ENCODE measurements around the gene DYRK3. TPM values are rescaled to one million over a fixed set of nuclear protein-coding genes. Genes with fewer than 3 reads are reported as not detected.
A peak's percentile ranks its signal among the peaks of the same experiment; 100 is the strongest.

DYRK3 gene
- total and polyA plus RNA-seq, 9 of the 15 experiments (the other 6 are each of a cell fraction or from before 2014, with no cell fraction given), result 4.5 to 33.7 (median 25.7) TPM

- no peak for TF ChIP-seq CC2D1A (IDR thresholded peaks at IDR 0.05)
- TF ChIP-seq MNT (conservative IDR thresholded peaks at IDR 0.05), result peak; percentile 95 to 97
- no peak for TF ChIP-seq DNMT1 (IDR thresholded peaks at IDR 0.05)
- peak; percentile 38 for TF ChIP-seq TEAD4 (IDR thresholded peaks at IDR 0.05; ENCODE audit: low read length)
- TF ChIP-seq TEAD4 (CRISPR knock-in tag; IDR thresholded peaks at IDR 0.05; ENCODE audit: borderline replicate concordance), result peak; percentile 20; the same call in 1 of the 2 replicates
- peak; percentile 90 for TF ChIP-seq CREM (IDR thresholded peaks at IDR 0.05; ENCODE audit: low read depth)
- peak; percentile 99 for TF ChIP-seq ARID4B (CRISPR knock-in tag; IDR thresholded peaks at IDR 0.05)
- no peak for TF ChIP-seq ZNF449 (CRISPR knock-in tag; IDR thresholded peaks at IDR 0.05)
- TF ChIP-seq SRSF7 (optimal IDR thresholded peaks at IDR 0.05; ENCODE audit: low read depth, low read length), result no peak
- TF ChIP-seq ZC3H8 (IDR thresholded peaks at IDR 0.05), result no peak
- no peak for TF ChIP-seq IRF9 (tag; IDR thresholded peaks at IDR 0.05)
- no peak; the same call in 1 of the 2 replicates for TF ChIP-seq ZNF57 (CRISPR knock-in tag; IDR thresholded peaks at IDR 0.05)
- TF ChIP-seq TBP (optimal IDR thresholded peaks at IDR 0.05; ENCODE audit: low read depth, low read length), result peak; percentile 95
- TF ChIP-seq ZNF146 (CRISPR knock-in tag; IDR thresholded peaks at IDR 0.05; ENCODE audit: unreplicated experiment), result no peak
- no peak for TF ChIP-seq ZKSCAN3 (CRISPR knock-in tag; IDR thresholded peaks at IDR 0.05)
- no peak for TF ChIP-seq ZNF277 (CRISPR knock-in tag; IDR thresholded peaks at IDR 0.05; ENCODE audit: borderline replicate concordance)
- TF ChIP-seq SNIP1 (IDR thresholded peaks at IDR 0.05; ENCODE audit: low read depth), result no peak
- TF ChIP-seq DDX20 (tag; IDR thresholded peaks at IDR 0.05; ENCODE audit: low read depth), result no peak
These were observed at the start of gene DYRK3 (continued) for GRCh38 chr1:206635080-206635977.
